Measurements from ENCODE around the gene CCDC69.
"Not testable (repeated sequence)": the region's sequence is repeated elsewhere in the genome, so short reads cannot be mapped to it uniquely, and the experiment has no call there.

CCDC69 gene

GRCh38 chr5:151186052-151186451, 37.8 kb downstream of the CCDC69 start:
- DNase-seq, result no peak

DNA sequence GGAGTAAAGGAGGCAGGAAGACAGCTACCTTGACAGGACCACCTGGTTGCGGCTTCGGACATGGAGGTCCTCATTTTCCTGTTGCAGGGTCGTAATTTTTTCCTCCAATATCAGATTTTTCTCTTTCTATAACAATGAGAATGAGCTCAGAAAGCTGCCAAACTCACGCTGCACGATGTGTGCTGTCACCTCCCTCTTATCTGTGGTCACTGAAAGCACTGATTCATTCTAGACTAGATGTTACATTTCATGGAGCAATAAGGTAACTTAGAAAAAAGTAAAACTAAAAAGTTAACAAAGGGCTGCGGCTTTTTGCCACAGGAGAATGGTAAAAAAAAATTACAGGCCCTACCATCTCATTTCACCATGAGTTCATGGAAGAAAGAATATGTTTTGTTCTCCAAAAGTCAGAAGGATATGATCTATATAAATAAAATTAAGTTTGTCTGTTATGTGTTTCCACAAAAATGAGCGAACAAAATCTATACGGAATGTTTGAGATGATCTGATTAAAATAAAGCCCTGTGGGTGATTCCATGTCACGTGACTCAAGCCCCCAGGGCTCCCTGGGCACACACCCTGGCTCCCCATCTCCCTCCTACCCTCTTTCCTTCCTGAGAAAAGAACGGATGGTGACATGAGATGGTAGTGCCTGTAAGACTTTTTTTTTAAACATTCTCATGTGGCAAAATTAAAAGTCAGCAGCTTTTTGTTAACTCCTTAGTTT, 39.4 kb downstream of the CCDC69 start:
- no peak for DNase-seq

GRCh38 chr5:151183456-151184245, 40.2 kb downstream of the CCDC69 start:
- no peak for DNase-seq

- DNase-seq, result no peak
Observed at GRCh38 chr5:151182976-151183375, 40.9 kb downstream of the CCDC69 start.

GRCh38 chr5:151182524-151182900, 41.4 kb downstream of the CCDC69 start:
- DNase-seq, result no peak

- DNase-seq, result no peak
Observed at GRCh38 chr5:151181818-151182523, 41.9 kb downstream of the CCDC69 start.

GRCh38 chr5:151180291-151180690, 43.6 kb downstream of the CCDC69 start:
- DNase-seq, result no peak

GRCh38 chr5:151179489-151179840, 44.4 kb downstream of the CCDC69 start:
- no peak for DNase-seq

DNA sequence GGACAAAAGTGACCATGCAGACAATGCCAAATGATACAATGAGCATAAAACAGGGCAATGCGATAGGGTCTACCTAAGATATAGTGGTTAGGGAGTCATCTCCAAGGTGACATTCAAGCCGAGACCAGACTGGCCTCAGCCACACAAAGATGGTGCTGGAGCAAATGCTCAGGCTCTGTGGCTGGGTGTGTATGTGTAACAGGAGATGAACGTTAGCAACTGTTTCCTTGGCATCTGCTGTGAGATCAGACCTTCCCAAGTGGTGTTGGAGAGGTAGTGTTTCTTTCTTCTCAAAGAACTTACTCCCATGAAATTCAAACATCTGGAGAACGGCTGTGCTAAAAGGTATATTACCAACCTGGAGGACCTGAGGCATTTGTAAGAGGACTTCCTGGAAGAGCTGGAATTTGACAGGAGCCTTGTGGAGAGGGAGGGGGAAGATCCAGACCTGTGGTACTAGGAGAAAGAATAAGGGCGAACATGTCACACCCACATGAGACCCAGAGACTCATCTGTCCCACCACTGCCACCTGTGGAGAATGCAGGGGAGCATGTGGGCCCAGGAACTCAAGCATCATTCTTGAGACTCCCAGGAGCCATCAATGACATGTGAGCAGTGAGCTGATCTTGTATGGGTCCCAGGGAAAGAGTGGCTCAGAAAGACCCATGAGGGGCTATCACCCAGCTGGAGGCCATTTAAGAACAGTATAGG, 45.0 kb downstream of the CCDC69 start:
- DNase-seq, result no peak

GRCh38 chr5:151178372-151178771, 45.5 kb downstream of the CCDC69 start:
- no peak for DNase-seq

DNA sequence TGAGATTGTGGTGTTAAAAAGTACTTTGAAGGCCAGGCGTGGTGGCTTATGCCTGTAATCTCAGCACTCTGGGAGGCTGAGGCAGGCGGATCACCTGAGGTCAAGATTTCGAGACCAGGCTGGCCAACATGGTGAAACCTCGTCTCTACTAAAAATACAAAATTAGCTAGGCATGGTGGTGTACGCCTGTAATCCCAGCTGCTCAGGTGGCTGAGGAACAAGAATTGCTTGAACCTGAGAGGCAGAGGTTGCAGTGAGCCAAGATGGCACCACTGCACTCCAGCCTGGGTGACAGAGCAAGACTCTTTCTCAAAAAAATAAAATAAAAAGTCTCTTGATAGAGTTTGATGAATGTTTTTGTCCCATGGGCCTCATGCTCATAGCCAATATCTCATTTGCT, 47.6 kb downstream of the CCDC69 start:
- DNase-seq, result not testable (repeated sequence)

GRCh38 chr5:151174612-151175101, 49.2 kb downstream of the CCDC69 start:
- no peak for DNase-seq

DNA sequence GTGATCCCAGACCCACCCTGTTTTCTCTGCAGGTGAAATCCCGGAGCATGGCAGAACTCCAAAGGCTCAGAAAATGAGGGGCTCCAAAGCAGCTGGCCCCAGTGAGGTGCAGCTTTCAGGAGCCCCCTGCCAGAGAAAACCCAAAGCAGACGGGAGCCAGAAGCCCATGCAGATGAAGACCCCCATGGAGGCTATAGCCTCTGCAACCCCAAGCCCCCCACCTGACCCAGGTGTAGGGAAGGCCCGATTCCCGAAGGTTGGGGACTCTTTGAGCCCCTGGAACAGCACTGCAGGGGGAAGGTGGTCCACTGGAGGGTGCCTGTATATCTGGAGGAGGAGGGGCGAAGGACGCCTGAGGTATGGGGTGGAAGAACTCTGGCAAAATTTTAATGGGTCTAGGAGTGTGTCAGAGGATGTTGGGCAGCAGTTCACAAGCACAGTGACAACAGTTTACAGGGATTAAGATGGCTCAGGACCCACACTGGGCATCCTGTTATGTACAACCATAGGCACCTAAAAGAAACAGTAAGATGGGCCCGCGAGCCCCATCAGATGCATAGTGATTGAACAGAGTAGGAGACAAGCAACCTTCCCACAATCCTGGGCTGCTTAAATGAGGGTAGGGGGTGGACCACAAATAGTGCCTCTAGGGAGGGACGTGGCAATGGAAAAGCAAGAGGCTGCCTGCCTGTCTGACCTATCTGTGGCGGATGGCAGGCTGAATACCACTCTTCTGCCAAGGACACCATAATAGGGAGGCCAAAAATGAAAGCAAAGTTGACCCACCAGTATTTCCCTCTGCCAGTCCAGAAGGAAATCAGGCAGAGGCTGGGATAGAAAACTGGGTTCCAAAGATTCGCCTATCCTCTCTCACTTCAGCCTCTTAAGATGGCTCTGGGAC, 49.9 kb downstream of the CCDC69 start:
- DNase-seq, result no peak

GRCh38 chr5:151171529-151171928, 52.4 kb downstream of the CCDC69 start:
- no peak for DNase-seq

- DNase-seq, result no peak
Observed at GRCh38 chr5:151168602-151169344, 55.1 kb downstream of the CCDC69 start.

DNA sequence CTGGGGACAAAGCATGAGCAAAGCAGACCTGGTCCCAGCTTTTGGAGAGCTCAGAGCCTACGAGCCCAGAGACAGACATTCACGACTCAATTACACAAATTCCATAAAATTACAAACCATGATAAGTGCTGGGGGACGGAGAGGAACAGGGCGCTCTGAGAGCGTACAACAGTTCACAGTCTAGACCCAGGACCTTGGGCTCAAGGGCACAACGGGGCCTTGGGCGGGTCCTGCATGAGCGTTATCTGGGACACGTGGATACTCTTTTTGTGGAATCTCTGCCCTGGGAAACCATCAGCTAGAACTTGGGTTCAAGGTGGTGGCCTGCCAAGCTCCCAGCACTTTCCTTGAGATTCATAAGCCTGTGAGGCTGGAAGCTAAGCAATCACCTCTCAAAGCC, 56.9 kb downstream of the CCDC69 start:
- DNase-seq, result no peak

GRCh38 chr5:151164687-151165392, 59.1 kb downstream of the CCDC69 start:
- DNase-seq, result peak; percentile 74

- no peak for DNase-seq
Observed at GRCh38 chr5:151162776-151163175, 61.1 kb downstream of the CCDC69 start.

DNA sequence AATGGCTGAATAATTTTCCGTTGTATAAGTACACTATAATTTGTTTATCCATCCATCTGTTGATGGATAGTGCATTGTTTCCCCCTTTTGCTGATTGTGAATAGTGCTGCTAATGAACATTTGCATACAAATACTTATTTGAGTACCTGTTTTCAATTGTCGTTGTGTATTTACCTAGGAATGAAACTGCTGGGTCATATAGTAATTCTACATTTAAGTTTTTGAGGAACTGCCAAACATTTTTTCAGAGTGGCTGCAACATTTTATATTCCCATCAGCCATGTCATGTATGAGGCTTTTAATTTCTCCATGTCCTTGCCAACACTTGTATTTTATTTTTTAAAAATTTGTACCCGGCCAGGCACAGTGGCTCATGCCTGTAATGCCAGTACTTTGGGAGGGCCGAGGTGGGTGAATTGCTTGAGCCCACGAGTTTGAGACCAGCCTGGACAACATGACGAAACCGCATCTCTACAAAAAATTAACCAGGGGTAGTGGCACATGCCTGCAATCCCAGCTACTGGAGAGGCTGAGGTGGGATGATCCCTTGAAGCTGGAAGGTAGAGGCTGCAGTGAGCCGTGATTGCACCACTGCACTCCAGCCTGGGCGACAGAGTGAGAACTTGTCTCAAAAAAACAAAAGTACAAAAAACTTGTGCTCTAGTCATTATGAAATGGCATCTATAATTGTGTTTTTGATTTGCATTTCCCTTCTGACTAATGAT, 64.1 kb downstream of the CCDC69 start:
- DNase-seq, result no peak

- no peak for DNase-seq
Observed at GRCh38 chr5:151158287-151158661, 65.6 kb downstream of the CCDC69 start.

Data from NCI-H2029 (cell line).